GM21723 (cell line): ENCODE data around the gene PDE4D.

Experiments used
- ATAC-seq: cut with Tn5 transposase; IDR thresholded peaks from one replicate; pipeline ENCODE4 v1.9.1; 2021; ENCODE audit warnings: mild to moderate bottlenecking, moderate library complexity; ENCODE audit not compliant: unreplicated experiment

Gene PDE4D

GRCh38 chr5:59038798-59039295 is 854.7 kb downstream of the PDE4D start:
- ATAC-seq: peak; percentile 48

- no peak for ATAC-seq
Measured at GRCh38 chr5:59037941-59038797, 855.4 kb downstream of the PDE4D start.

DNA sequence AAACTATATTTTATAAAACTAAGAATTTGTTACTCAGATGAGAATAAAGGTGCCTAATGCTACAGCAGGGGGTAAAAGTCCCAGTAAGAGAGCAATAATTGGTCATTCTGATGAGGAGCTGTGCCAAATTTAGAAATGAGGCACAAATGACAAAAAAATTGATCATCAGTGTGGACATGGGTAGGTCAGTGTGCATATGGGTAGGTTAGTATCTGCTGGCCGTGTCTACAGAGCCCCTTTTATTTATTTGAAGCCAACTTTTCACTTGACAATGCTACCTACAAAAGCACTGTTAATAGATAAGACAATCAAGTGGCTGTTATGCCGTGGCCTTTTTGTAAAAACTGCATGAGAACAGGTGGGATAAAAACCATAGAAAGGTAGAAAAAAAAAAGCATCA is 856.1 kb downstream of the PDE4D start:
- ATAC-seq: no peak

GRCh38 chr5:59037041-59037440 is 856.5 kb downstream of the PDE4D start:
- ATAC-seq: no peak

DNA sequence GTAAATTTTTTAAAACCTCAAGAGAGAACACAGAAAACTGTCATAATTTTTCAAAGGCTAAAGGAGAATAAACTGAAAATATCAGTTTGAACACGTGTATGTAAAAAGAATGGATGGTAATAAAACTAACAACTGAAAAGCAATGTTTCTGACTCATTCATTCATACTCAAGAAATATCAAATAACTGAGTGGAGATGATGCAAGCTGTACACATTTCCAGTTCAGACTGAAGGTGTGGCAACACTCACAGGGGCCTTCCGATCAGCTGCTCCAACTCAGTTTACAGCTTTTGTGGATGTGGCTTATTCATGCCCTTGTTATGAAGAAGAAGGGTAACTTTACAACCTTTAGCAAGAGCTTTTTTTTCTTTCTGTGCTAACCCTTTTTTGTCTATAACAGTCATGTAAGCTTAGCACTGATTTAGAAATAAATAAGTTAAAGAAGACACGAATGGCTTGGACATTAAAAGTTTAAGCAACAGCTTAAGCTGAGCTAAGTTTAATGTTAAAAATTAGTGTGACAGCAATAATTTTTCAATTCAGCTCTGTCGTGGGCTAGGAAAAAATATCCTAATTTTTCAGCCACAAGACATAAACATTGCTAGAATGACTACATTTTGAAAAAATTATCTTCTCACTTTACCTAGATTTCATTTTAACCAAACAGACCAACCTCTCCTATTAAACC is 857.1 kb downstream of the PDE4D start:
- no peak for ATAC-seq

DNA sequence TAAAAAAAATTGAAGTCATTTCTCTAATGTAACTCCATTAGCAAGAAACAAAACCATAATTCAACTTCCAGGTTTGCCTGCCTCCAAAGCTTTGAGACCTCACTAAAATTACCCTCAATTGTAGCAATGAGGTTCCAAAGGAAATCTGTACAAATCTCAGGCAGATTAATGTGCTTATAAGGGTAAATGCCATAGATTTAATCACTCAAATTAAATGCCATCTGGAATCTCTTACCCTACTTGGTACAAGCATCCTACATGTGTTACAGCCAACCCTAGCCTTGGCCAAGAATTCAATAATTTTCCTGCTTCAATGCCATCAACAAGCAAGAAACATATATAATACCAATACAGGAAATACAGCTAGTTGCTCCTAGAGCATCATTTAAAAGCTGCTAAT is 857.8 kb downstream of the PDE4D start:
- no peak for ATAC-seq

GRCh38 chr5:59034498-59035186 is 858.9 kb downstream of the PDE4D start:
- peak; percentile 62 for ATAC-seq

GRCh38 chr5:59027145-59027907 is 866.2 kb downstream of the PDE4D start:
- no peak for ATAC-seq

DNA sequence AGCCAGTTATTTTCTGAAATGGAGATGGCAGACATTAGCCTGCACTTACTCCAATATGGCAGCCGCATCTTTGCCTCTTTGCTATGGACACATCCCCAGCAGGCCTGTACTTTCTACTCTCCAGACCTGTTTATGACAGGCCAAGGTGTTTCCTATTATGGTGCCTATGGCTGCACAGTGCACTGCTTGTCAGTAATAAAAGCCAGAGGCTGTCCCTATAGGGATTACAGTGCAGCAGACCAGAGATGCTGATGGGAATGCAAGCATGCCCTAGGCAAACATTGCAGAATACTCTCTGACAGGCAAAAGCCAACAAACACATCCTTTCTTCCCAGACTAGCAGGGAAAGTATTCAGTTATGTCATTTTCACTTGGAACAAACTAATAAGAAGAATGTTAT is 867.8 kb downstream of the PDE4D start:
- ATAC-seq: no peak

DNA sequence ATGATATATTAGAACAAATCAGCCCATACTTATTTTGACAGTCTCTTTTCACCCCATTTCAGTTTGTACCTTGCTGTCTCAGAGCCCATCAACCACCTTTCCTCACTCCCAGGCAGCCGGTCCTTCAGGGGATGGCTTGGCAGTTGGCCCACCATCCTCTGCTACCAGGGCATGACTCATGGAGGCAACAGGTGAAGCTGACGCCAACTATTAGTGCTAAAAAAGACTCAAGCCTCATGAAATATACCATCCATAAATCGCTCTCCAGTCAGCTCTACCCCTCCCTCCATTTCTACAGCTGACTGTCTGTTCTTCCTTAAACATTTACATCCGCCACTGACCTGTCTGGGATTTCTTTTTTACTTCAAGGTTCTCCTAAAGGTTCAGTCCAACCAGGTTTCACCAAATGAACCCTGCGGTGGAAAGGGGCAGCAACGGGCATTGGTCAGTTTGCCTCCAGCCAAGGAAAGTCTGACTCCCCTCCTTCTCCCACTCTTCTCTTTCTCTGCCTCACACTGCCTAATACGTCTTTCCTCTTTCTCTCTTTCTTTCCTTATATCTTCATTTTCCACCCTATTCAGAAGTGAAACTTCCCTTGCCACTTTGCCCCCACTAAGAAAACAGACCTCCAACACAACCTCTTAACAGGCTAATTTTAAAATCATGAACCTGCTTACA is 871.5 kb downstream of the PDE4D start:
- no peak for ATAC-seq

- ATAC-seq: no peak
Measured at GRCh38 chr5:59021286-59021673, 872.2 kb downstream of the PDE4D start.

DNA sequence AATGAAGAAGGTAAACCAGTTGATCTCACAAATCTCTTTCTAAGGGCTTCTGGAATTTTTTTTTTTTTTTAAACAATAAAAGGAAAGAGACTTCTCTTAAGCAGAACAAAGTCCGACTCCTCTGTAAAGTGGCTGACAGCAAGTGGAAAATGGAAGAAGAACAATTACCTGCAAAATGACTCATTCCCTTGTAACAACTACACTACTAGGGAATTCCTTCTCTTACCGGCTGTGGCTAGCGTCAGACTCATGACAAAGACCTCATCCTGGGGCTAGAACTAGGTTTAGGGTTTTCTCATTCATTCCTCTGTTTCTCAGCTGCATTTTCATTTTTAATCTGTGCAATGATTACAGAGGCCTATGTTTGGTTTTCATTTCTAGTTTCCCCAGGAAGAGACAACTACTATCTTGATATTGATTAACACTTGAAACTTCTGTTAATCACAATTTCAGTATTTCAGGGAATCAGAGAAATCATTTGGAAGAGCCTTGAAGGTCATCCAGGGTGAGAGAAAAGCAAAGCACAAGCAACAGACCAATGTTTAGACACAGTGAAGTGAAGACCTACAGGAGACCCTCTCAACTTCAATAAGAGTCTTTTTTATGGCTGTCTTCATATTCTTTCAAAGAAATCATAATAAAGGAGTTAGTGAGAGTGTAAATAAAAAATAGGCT is 872.8 kb downstream of the PDE4D start:
- no peak for ATAC-seq

DNA sequence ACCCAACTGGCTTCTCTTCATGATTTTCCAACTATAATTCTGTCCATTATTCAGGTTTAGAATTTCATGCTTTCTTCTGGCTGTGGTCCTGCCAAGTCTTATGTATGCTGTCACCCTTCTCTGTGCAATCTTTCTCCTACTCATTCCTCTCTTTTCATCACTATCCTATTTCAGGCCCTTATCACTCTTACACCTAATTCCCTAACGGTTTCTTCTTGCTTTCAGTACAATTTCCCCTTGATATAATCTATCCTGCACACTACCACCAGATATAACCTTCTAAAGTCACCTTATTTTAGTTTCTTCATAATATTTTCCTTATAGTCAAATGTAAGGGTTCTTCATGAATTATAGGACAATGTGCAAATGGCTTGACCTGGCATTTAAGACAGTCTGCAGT is 874.4 kb downstream of the PDE4D start:
- no peak for ATAC-seq

GRCh38 chr5:59016925-59017324 is 876.6 kb downstream of the PDE4D start:
- ATAC-seq: no peak

GRCh38 chr5:59008816-59009473 is 884.6 kb downstream of the PDE4D start:
- no peak for ATAC-seq

GRCh38 chr5:59007460-59008063 is 886.0 kb downstream of the PDE4D start:
- no peak for ATAC-seq

DNA sequence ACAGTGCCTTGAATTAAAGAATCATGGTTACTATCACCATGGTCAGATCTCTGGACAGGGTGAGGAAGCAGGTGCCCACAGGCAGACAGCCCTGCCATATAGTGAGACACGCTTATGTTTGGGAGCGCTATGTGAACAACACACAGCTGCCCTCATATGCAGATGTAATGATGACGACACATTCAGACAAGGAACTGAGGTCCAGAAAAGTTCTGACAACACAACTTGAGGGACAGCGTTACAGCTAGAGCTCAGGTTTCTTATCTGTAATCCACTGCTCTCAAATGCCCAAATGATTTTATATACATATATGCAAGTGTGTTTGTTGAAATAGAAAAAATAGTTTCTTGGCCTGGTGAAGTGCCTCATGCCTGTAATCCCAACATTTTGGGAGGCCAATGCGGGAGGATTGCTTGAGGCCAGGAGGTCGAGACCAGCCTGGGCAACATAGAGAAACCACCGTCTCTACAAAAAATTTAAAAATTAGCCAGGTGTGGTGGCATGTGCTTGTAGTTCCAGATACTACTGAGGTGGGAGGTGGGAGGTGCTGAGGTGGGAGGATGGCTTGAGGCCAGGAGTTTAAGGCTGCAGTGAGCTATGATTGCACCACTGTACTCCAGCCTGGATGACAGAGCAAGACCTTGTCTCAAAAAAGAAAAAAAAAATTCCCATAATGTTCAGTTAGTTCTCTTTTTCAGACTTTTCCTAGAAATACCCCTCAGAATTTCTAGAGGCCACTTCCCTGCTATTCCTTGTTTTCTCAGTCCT is 887.4 kb downstream of the PDE4D start:
- ATAC-seq: no peak

DNA sequence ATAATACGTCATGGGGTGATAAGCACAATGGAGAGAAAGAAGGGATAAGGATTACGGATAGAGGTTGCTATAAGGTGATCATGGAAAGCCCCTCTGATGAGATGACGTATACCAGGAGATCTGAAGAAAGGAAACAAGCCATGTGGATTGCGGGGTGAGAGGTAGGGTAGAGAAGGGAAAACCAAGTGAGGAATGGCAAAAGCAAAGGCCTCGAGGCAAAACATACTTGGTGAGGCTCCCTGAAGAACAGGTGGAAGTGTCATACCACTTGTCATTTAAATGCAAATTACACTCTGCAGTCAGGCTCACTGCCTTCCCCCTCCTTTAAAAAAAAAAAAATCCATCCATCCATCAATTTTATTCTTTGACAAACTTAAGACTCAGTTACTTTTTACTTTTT is 889.9 kb downstream of the PDE4D start:
- ATAC-seq: no peak
